ENCODE measurements around the gene PSTPIP1.

DNA sequence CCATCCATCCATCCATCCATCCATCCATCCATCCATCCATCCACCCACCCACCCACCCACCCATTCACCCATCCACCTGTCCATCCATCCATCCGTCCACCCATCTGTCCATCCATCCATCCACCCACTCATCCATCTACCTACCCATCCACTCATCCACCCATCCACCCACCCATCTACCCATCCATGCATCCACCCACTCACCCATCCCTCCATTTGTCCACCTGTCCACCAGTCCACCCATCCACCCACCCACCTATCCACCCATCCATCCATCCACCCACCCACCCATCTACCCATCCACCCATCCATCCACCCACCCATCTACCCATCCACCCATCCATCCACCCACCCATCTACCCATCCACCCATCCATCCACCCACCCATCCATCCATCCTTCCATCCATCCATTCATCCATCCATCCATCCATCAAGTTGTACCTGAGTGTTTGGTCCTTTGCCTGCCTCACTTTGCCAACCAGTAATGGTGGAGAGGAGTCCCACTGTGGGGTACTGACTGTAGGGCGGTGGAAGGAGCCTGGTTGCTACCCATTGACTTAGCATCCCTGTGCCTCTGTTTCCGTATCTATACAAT lies 17.3 kb downstream of the PSTPIP1 start:
- TF ChIP-seq POLR2A (IDR thresholded peaks at IDR 0.05; ENCODE audit: low read length) (no peak), GATA1 (IDR thresholded peaks at IDR 0.05; ENCODE audit: low read depth, low read length) (no peak)

Data from erythroblast (primary cell).